ENCODE measurements around the gene SLC25A1. TPM values are rescaled to one million over a fixed set of nuclear protein-coding genes. Genes with fewer than 3 reads are reported as not detected.

Gene SLC25A1
- polyA plus RNA-seq, 1 donor from 2014 or later = 81.4 TPM

DNA sequence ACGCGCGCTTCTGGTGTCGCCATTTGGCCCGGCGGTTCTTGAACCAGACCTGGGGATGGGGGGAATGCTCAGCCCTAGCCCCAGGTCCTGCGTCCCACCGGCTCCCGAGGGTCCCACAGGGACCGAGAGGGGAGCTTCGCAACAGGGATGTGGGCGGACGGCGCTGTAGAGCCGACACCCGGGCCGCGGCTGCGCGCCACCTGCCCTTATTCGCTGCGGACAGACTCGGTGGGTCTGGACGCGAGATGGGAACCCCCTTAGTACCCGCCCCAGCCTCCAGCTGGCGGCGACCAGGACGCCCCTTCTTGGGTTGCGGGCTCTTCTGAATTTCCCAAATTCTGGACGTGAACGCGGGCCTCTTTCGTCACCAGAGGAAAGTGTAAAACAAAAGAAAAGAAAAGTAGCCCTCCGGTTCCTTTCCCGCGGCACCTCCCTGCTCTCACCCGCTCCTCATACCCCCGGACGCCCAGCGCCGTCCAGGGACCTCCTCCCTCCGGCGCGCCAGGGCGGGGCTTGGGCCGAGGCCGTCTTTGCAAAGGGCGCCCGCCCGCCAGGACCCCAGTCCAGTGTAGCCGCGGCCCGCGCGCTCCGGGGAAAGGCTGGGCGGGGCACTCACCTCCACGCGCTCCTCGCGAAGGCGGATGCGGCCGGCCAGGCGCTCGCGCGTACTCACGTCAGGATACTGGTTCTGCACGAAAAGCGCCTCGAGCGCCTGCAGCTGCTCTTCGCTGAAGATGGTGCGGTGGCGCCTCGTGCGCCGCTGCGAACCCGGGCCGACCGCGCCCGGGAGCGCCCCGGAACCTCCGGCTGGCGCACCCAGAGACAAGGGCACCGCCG is 29.3 kb downstream of the SLC25A1 start:
- Histone ChIP-seq H3F3A (ENCODE audit: insufficient read depth, low read length, poor library complexity, severe bottlenecking) (no peaks in the 10 kb centered on the region), H3K36me3 (ENCODE audit: insufficient read depth, low read length) (no peaks in the 10 kb centered on the region), H2AFZ (ENCODE audit: low read depth, low read length) (no peak overlapping the region), H3K9me2 (ENCODE audit: insufficient read depth, low read length) (no peaks in the 10 kb centered on the region), H3K79me2 (replicated peaks; ENCODE audit: insufficient read depth, low read length) (peaks cover 1% of the 10 kb centered on the region), H3K9me3 (ENCODE audit: low read length) (peaks cover 6% of the 10 kb centered on the region), H4K20me1 (ENCODE audit: insufficient read depth) (no peaks in the 10 kb centered on the region), H3K4me2 (ENCODE audit: low read length) (no peak overlapping the region), H3K27ac (ENCODE audit: low read length) (no peak overlapping the region), H3K9ac (ENCODE audit: low read length) (no peak overlapping the region), H3K27me3 (ENCODE audit: insufficient read depth, low read depth, low read length) (peaks cover 70% of the 10 kb centered on the region), H3K4me3 (ENCODE audit: low read length) (peak overlapping the region; percentile 60)
- TF ChIP-seq CTCF (IDR thresholded peaks at IDR 0.05; ENCODE audit: poor library complexity, severe bottlenecking) = no peak
- peak; percentile 97 for TF ChIP-seq EZH2 (IDR thresholded peaks at IDR 0.05; ENCODE audit: borderline replicate concordance, insufficient read depth, low read length, poor library complexity, severe bottlenecking)

GRCh38 chr22:19148417-19149046 is 30.0 kb downstream of the SLC25A1 start:
- H3K36me3 ChIP-seq (ENCODE audit: insufficient read depth, low read length) = no peaks in the 10 kb centered on the region
- peaks cover 6% of the 10 kb centered on the region for H3K9me3 ChIP-seq (ENCODE audit: low read length)
- H3K4me3 ChIP-seq (ENCODE audit: low read length) = no peak overlapping the region
- H3F3A ChIP-seq (ENCODE audit: insufficient read depth, low read length, poor library complexity, severe bottlenecking) = no peaks in the 10 kb centered on the region
- no peak overlapping the region for H3K27ac ChIP-seq (ENCODE audit: low read length)
- TF ChIP-seq EZH2 (IDR thresholded peaks at IDR 0.05; ENCODE audit: borderline replicate concordance, insufficient read depth, low read length, poor library complexity, severe bottlenecking) (no peak), RAD21 (conservative IDR thresholded peaks at IDR 0.05) (no peak), EP300 (conservative IDR thresholded peaks at IDR 0.05; ENCODE audit: poor library complexity, severe bottlenecking) (no peak), MXI1 (conservative IDR thresholded peaks at IDR 0.05; ENCODE audit: poor library complexity, severe bottlenecking) (no peak), POLR2AphosphoS5 (IDR thresholded peaks at IDR 0.05) (no peak), CTCF (IDR thresholded peaks at IDR 0.05; ENCODE audit: poor library complexity, severe bottlenecking) (no peak), TAF1 (IDR thresholded peaks at IDR 0.05; ENCODE audit: low read depth) (no peak), REST (IDR thresholded peaks at IDR 0.05; ENCODE audit: borderline replicate concordance) (no peak), SMC3 (conservative IDR thresholded peaks at IDR 0.05; ENCODE audit: poor library complexity) (no peak)
- H3K4me2 ChIP-seq (ENCODE audit: low read length) = no peak overlapping the region
- no peaks in the 10 kb centered on the region for H3K9me2 ChIP-seq (ENCODE audit: insufficient read depth, low read length)
- peaks cover 8% of the 10 kb centered on the region for H3K79me2 ChIP-seq (replicated peaks; ENCODE audit: insufficient read depth, low read length)
- H2AFZ ChIP-seq (ENCODE audit: low read depth, low read length) = no peak overlapping the region
- no peak overlapping the region for H3K9ac ChIP-seq (ENCODE audit: low read length)
- H4K20me1 ChIP-seq (ENCODE audit: insufficient read depth) = no peaks in the 10 kb centered on the region
- peaks cover 66% of the 10 kb centered on the region for H3K27me3 ChIP-seq (ENCODE audit: insufficient read depth, low read depth, low read length)

Data from neural cell (in vitro differentiated cells).